ENCODE results near the gene ASB8.
"Not testable (repeated sequence)": the region's sequence is repeated elsewhere in the genome, so short reads cannot be mapped to it uniquely, and the experiment has no call there.

Gene ASB8

GRCh38 chr12:48142818-48143674 is 14.3 kb downstream of the ASB8 start:
- no peak for DNase-seq

GRCh38 chr12:48135027-48135426 is 22.3 kb downstream of the ASB8 start:
- no peak for DNase-seq

GRCh38 chr12:48132826-48133225 is 24.5 kb downstream of the ASB8 start:
- no peak for DNase-seq

DNA sequence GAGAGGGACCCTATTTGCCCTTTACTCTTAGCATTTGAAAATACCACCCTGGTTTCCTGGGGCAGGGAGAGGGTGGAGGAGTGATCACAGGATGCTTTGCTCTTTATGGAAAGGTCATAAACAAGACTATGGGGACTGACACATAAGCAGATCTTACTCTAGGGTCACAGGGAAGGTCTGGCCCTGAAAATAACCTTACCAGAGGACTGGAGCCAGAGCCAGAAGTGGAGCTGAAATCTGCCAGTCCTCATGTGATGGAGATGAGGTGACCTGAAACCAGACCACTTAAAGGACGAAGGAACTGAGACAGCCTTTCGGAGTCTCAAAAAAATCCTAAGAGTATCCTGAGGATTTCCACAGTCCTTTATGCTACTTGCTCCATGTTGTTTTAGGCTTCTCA is 25.8 kb downstream of the ASB8 start:
- DNase-seq: no peak

- DNase-seq: no peak
These were observed 27.9 kb downstream of the ASB8 start for GRCh38 chr12:48129376-48129775.

DNA sequence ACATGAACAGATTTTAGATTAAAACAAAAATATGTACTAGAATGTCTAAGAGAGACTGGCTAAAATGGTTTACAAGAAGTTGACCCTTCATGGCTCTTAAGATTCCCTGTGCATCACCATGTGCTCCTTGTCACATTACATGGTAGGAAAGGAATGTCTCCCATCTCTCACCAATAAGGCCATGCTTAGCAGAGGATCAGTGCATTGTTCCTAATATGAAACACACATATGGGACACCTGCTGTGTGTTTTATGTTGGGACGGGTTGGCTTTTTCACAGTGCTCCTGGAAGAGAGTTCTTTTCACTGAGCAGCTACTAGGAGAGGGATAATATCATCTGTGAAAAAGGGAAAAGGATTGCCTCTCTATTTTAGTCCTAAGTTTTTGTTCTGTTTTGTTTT is 28.5 kb downstream of the ASB8 start:
- no peak for DNase-seq

GRCh38 chr12:48126953-48127630 is 30.2 kb downstream of the ASB8 start:
- DNase-seq: no peak

GRCh38 chr12:48125985-48126384 is 31.3 kb downstream of the ASB8 start:
- peak in 1 of 58 donors; percentile 1 for DNase-seq

GRCh38 chr12:48125542-48125941 is 31.8 kb downstream of the ASB8 start:
- DNase-seq: not testable (repeated sequence)

DNA sequence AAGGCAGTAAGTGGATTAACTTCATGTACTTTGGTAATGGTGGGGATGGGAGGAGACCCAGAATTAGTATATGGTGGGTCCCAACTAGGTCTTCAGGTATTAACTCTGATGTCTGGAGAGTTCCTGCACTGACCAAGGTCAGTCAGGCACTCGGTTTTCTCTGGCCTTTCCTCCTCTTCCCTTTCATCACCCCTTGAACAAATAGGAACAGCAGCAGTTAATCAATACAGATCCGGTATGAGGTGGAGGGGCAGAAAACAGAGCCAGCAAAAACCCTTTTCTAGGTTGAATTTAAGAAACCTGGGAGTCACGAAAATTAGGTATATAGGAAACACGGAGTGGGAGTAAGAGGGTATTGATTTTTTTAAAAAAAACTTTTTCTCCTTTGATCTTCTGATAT is 34.1 kb downstream of the ASB8 start:
- DNase-seq: no peak

DNA sequence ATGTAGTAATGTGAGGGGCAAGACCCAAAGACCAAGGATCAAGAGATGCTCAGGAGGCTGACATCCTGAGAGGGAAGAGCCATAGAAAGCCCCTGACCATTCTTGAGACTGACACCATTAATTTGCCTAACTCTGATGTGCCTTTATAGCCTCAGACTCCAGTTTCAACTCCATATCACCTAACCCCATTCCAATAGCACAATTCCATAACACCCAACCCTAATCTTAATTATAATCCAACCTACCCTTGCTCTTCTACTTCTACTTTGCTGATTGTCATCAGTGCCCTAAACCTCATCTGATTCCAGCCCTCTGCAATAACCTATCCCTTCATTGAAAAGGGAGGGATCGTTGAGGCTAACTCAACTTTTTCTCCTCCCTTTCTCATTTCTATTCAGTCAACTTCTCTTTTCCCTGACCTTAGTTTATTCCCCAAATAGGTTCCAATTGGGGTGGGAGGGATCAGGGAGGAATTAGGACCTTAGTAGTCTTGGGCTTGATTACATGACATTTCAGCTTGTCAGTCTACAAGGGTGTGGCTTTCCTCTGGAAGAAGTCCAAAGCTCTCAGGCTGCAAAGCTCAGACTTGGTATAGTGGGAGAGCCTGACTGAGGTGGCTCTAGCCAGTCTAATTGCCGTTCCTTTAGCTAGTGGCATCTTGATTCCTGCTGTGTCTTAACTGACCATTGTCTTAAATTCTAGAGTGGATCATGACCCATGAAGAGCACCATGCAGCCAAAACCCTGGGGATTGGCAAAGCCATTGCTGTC is 35.1 kb downstream of the ASB8 start:
- no peak for DNase-seq

DNA sequence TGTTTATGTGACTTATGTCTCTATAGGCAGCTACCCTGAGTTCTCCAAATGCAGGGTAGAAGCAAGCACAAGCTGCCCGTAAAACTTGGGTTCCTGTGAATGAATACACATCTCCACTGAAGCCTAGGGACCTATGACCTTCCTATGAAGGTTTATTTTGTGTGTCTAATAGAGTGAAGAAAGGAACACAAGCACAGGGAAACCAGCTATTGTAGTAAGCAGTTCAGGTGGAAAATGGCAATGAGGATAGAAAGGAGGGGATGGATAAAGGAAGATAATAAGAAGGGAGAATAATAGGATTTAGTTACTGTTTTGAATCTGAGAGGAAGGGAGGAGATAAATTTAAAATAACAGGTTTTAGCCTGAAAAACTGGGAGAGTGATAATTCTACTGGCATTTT is 35.8 kb downstream of the ASB8 start:
- no peak for DNase-seq

- peak in 4 of 58 donors; percentile 3 to 23 (median 12) for DNase-seq
These were observed 37.5 kb downstream of the ASB8 start for GRCh38 chr12:48119834-48120195.

DNA sequence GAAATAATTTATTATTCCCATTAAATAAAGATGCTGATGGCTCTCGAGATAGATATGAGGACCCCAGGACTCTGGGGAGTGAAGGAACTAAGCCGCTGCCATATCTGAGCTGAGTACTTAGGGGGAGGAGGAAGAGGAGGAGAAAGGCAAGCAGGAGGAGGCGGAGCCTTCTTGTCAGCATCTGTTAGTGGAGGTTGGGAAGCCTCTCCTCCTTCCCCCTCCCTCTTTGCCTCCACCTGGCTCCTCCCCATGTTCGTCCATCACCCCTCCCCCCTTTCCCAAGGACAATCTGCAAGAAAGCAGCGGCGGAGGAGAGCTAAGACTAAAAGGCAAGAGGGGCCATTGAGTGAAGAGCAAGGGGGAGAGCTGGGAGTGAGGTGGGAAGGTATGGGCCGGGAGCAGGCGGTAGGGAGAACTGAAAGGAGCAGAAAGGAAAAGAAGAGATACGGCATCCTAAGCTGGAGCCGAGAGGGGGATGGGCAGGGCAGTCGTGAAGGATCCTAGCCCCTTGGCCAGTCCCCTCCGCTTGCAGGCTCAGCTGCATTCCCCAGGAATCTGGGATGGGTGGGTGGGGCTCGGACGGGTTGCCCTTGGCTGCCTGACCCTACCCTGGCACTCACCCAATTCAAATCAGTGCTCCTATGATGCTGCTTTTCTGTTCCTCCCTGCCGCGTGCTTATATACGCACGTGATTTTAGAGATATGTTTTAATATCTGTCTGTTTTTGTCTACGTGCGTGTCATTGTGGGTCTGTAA is 38.1 kb downstream of the ASB8 start, which contains the start of gene PFKM:
Gene PFKM, plus strand, starts transcription at position 287 of the 756 bp plus-strand sequence. CDS start 3,411 bp downstream, outside the sequence.
- DNase-seq: peak in 57 of 58 donors; percentile 7 to 92 (median 65)

GRCh38 chr12:48118284-48118871 is 38.9 kb downstream of the ASB8 start:
- no peak for DNase-seq

GRCh38 chr12:48115957-48116356 is 41.4 kb downstream of the ASB8 start:
- no peak for DNase-seq

- not testable (repeated sequence) for DNase-seq
These were observed 46.0 kb downstream of the ASB8 start for GRCh38 chr12:48111312-48111693.

DNA sequence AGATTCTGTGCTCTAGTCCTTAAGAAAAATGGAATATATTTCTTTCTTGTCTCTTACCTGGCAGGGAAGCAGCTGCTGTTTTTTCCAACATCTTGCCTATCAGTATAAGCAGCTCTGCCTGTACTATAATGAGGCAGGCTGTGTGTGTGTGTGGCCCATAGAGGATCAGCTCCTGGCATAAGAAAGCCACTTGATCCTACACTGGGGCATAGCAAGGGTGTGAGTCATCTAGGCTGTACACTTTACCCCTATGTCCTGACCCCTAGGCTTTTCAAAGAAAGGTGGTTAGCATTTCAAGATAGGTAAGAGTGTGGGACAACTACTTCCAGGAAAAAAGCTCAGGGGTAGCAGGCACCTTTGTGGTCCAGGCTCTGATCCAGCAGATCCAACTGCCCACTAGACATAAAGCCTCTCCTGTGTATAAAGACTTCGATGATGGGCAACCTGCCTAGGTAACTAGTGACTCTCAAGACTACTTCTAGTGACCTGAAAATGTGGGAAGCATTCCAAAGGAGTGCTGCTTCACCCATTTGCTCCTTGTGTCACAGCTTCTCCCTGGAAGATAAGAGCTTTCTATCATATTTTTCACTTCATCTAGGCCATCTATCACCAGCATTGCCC is 46.5 kb downstream of the ASB8 start:
- DNase-seq: no peak

- no peak for DNase-seq
These were observed 47.9 kb downstream of the ASB8 start for GRCh38 chr12:48109424-48109823.

Measured in anterior cingulate cortex (tissue), 58 donors.